T-helper 22 cell (primary cell): Measurements from ENCODE around the gene SPRYD3.

ENCODE experiments used
- DNase-seq: peaks from one replicate; pipeline ENCODE4 v3.0.0-alpha.2; 2020; ENCODE audit warnings: low read depth

Gene SPRYD3

GRCh38 chr12:53063708-53064612, 15.2 kb downstream of the SPRYD3 start:
- DNase-seq: no peak

GRCh38 chr12:53062977-53063707, 16.0 kb downstream of the SPRYD3 start:
- DNase-seq: no peak

- DNase-seq: no peak
These were observed 16.9 kb downstream of the SPRYD3 start for GRCh38 chr12:53062011-53062961.

- DNase-seq: no peak
These were observed 17.7 kb downstream of the SPRYD3 start for GRCh38 chr12:53061404-53062010.

GRCh38 chr12:53060721-53061276, 18.4 kb downstream of the SPRYD3 start:
- no peak for DNase-seq

GRCh38 chr12:53060064-53060720, 19.0 kb downstream of the SPRYD3 start:
- no peak for DNase-seq

GRCh38 chr12:53059434-53060063, 19.6 kb downstream of the SPRYD3 start:
- DNase-seq: no peak

- DNase-seq: no peak
These were observed 20.3 kb downstream of the SPRYD3 start for GRCh38 chr12:53058674-53059433.

- no peak for DNase-seq
These were observed 21.2 kb downstream of the SPRYD3 start for GRCh38 chr12:53057816-53058500.

GRCh38 chr12:53056901-53057300, 22.3 kb downstream of the SPRYD3 start:
- DNase-seq: no peak

- no peak for DNase-seq
These were observed 22.9 kb downstream of the SPRYD3 start for GRCh38 chr12:53056296-53056695.

- DNase-seq: no peak
These were observed 23.5 kb downstream of the SPRYD3 start for GRCh38 chr12:53055471-53056266.

GRCh38 chr12:53054112-53054878, 24.9 kb downstream of the SPRYD3 start:
- DNase-seq: peak; percentile 88

GRCh38 chr12:53053218-53054111, 25.7 kb downstream of the SPRYD3 start:
- peak; percentile 35 for DNase-seq

GRCh38 chr12:53052419-53053217, 26.6 kb downstream of the SPRYD3 start:
- DNase-seq: no peak
